Measurements from ENCODE around the gene ATP6V0C. TPM values are rescaled to one million over a fixed set of nuclear protein-coding genes. Genes with fewer than 3 reads are reported as not detected.

Gene ATP6V0C
- total RNA-seq, 4 donors from 2014 or later: 103 to 147 (median 120) TPM

GRCh38 chr16:2482708-2483534, 30.8 kb upstream of the ATP6V0C start:
- Histone ChIP-seq H3K4me1 (peaks cover 62% of the 10 kb centered on the region), H3K36me3 (no peaks in the 10 kb centered on the region), H3K27me3 (no peaks in the 10 kb centered on the region), H3K27ac (peak overlapping the region; percentile 67), H3K4me3 (peak overlapping the region; percentile 31), H3K9me3 (no peaks in the 10 kb centered on the region)
- 31% methylated on average over 32 of the region's 32 CpGs for WGBS
- DNase-seq (ENCODE audit: low spot score in 2 of 2): no peak
- TF ChIP-seq EP300 (IDR thresholded peaks at IDR 0.05) (no peak), POLR2A (IDR thresholded peaks at IDR 0.05) (no peak), POLR2AphosphoS5 (IDR thresholded peaks at IDR 0.05) (no peak), CTCF (IDR thresholded peaks at IDR 0.05) (no peak)

GRCh38 chr16:2483939-2484897, 29.5 kb upstream of the ATP6V0C start:
- H3K4me3 ChIP-seq: no peak overlapping the region
- TF ChIP-seq EP300 (IDR thresholded peaks at IDR 0.05) (no peak), CTCF (IDR thresholded peaks at IDR 0.05) (no peak), POLR2A (IDR thresholded peaks at IDR 0.05) (no peak), POLR2AphosphoS5 (IDR thresholded peaks at IDR 0.05) (no peak)
- H3K27me3 ChIP-seq: no peaks in the 10 kb centered on the region
- DNase-seq (ENCODE audit: low spot score in 2 of 2): no peak
- no peaks in the 10 kb centered on the region for H3K36me3 ChIP-seq
- no peaks in the 10 kb centered on the region for H3K9me3 ChIP-seq
- no peak overlapping the region for H3K27ac ChIP-seq
- WGBS: 80% methylated on average over 12 of the region's 16 CpGs
- H3K4me1 ChIP-seq: peaks cover 61% of the 10 kb centered on the region

- no peaks in the 10 kb centered on the region for H3K27me3 ChIP-seq
These were observed 28.7 kb upstream of the ATP6V0C start for GRCh38 chr16:2484898-2485508.

GRCh38 chr16:2485811-2486507, 27.8 kb upstream of the ATP6V0C start:
- Histone ChIP-seq H3K27ac (no peak overlapping the region), H3K4me1 (peaks cover 57% of the 10 kb centered on the region), H3K36me3 (no peaks in the 10 kb centered on the region), H3K9me3 (no peaks in the 10 kb centered on the region), H3K27me3 (no peaks in the 10 kb centered on the region), H3K4me3 (no peak overlapping the region)
- TF ChIP-seq CTCF (IDR thresholded peaks at IDR 0.05): no peak
- no peak for TF ChIP-seq POLR2AphosphoS5 (IDR thresholded peaks at IDR 0.05)
- no peak for TF ChIP-seq EP300 (IDR thresholded peaks at IDR 0.05)
- TF ChIP-seq POLR2A (IDR thresholded peaks at IDR 0.05): no peak
- DNase-seq (ENCODE audit: low spot score in 2 of 2): no peak
- 77% methylated on average over 3 of the region's 33 CpGs for WGBS

More at GRCh38 chr16:2484898-2485508, 28.7 kb upstream of the ATP6V0C start:
- TF ChIP-seq POLR2AphosphoS5 (IDR thresholded peaks at IDR 0.05) (no peak), EP300 (IDR thresholded peaks at IDR 0.05) (no peak), POLR2A (IDR thresholded peaks at IDR 0.05) (no peak), CTCF (IDR thresholded peaks at IDR 0.05) (no peak)
- DNase-seq (ENCODE audit: low spot score in 2 of 2): no peak
- WGBS: 90% methylated on average over 12 of the region's 13 CpGs
- no peak overlapping the region for H3K4me3 ChIP-seq
- H3K27ac ChIP-seq: no peak overlapping the region
- H3K9me3 ChIP-seq: no peaks in the 10 kb centered on the region
- H3K36me3 ChIP-seq: no peaks in the 10 kb centered on the region
- H3K4me1 ChIP-seq: peaks cover 61% of the 10 kb centered on the region
